ENCODE data around the gene PSMD3.
"Not testable (repeated sequence)": the region's sequence is repeated elsewhere in the genome, so short reads cannot be mapped to it uniquely, and the experiment has no call there.

PSMD3 gene

DNA sequence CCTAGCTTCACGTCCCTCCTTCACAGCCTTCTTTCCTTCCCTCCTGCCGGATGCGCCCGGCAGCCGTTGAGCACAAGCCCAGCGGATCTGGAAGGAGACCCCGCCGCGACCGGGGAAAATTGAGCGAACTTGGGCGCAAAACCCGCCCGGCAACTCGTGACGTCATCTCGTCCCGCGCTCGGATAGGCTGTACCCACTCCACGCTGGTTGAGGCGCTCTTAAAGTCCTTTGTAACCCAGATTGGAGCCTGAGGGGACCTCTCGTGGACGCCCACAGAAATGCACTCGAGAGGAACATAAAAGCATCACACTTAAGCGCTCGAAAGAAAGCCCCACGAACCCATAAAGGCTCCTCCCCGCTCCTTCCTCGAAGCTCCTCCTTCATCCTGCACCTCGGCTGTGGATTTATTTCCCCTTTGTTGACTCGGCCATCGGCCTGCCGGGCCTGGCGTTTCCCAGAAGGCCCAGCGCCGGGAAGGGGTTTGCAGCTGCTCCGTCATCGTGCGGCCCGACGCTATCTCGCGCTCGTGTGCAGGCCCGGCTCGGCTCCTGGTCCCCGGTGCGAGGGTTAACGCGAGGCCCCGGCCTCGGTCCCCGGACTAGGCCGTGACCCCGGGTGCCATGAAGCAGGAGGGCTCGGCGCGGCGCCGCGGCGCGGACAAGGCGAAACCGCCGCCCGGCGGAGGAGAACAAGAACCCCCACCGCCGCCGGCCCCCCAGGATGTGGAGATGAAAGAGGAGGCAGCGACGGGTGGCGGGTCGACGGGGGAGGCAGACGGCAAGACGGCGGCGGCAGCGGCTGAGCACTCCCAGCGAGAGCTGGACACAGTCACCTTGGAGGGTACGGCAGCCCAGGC, at the start of gene PSMD3:
PSMD3 (plus strand) TSS at position 457 of the 856 bp plus-strand sequence; CDS start at position 621, 164 bp downstream.
- peak; percentile 98 for DNase-seq

DNA sequence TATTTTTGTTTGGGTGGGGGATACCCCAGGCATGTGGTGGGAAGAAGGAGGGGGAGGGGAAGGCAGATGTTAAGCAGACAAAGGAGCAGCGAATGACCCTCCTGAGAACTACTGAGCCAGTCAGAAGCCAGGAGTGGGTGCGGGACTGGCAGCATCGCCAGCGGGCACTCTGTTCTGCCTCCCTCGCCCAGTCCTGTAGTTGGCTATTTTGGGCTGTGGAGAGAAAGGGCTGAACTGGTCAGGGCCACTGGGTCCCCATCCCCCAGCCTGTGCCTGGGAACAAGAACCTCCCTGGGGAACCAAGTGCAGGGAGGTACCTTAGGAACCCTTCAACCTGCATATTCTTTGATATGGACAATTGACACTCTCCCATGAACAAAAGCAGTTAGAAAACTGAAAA, 46.7 kb upstream of the PSMD3 start:
- DNase-seq = no peak

DNA sequence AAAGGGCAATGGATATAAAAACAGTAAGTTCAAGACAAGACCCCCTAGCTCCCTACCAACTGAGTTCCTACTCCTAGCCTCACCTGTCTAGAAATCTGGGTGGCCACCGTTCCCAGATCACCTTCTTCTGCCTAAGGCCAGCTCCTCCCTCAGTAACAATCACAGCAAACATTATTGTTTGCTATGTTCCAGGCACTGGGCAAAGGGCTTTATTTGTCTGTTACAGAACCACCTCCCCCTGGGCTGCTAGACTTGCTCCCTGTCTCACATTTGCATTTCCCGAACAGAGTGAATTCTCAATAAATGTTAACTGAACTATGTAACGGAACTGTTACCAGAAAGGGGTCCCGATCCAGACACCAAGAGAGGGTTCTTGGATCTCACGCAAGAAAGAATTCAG, 46.3 kb upstream of the PSMD3 start:
- no peak for DNase-seq

DNA sequence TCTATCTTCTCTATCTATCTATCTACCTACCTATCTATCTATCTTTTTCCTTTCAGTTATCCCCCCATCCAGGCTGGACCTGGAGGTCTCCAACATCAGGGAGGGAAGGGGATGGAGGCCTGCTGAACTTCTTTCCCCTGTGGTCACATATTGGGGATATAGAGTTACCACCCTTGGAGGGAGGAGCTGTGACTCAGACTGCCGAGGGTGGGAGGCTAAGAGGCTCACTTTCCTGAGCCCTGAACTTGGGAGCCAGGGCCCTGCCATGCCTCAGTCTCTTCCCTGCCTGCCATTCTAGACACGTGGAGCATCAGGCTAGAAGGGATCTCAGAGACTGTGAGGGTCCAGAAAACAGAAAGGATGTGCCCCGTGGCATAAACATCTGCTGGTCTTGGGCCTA, 44.7 kb upstream of the PSMD3 start:
- DNase-seq = no peak

DNA sequence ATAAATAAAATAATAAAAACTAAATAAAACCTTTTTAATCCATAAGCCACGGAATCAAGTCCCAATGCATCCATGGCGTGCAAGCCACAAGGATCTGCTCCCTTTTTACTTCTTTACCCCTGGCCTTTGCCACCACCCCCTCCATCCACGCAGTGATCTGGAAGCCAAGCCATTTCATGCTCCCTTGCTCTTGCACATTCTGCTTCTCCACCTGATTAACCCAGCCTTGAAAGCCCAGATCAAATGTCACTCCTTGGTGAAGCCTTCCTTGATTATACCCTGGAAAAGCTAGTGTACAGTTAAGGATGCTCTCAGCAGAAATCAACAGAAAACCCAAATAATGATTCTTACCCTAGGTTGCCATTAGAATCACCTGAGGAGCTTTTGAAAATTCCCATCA, 43.2 kb upstream of the PSMD3 start:
- no peak for DNase-seq

DNA sequence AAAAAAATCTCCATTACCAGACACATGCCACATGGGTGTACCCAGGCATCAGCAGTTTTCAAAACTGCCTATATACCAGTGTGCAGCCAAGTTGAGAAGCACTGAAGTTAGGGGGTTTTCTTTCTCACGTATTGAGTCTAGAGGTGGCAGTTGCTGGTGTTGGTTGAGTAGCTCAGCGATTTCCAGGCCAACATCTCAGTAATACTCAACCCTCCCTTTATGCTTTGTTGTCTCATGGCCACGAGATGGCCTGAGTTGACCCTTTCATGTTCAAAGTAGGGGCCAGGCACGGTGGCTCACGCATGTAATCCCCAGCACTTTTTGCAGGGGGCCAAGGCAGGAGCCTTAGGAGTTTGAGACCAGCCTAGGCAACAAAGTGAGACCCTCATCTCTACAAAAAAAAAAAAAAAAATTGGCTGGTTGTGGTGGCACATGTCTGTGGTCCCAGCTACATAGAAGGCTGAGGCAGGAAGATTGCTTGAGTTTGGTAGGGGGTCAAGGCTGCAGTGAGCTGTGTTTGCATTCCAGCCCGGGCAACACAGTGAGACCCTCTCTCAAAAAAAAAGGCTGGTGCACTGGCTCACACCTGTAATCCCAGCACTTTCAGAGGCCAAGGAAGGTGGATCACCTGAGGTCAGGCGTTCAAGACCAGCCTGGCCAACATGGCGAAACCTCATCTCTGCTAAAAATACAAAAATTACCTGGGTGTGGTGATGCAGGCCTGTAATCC, 42.3 kb upstream of the PSMD3 start:
- DNase-seq = no peak

DNA sequence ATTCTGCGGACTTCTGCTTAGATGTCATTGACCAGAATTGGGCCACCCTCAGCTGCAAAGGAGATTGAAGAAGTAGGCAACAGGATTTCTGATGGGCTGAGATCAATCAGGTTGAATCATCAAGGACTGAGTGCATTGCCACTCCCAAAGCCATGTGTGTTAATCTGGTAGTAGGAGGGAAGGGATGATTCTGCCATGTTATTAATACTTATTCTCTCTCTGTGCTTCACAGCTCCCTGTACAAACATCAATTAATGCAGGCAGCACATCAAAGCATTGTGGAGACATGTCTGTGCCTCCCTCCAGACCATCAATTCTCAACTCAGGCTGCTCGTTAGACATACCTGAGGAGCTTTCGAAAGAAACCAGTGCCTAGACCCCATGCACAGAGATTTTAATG, 41.5 kb upstream of the PSMD3 start:
- no peak for DNase-seq

DNA sequence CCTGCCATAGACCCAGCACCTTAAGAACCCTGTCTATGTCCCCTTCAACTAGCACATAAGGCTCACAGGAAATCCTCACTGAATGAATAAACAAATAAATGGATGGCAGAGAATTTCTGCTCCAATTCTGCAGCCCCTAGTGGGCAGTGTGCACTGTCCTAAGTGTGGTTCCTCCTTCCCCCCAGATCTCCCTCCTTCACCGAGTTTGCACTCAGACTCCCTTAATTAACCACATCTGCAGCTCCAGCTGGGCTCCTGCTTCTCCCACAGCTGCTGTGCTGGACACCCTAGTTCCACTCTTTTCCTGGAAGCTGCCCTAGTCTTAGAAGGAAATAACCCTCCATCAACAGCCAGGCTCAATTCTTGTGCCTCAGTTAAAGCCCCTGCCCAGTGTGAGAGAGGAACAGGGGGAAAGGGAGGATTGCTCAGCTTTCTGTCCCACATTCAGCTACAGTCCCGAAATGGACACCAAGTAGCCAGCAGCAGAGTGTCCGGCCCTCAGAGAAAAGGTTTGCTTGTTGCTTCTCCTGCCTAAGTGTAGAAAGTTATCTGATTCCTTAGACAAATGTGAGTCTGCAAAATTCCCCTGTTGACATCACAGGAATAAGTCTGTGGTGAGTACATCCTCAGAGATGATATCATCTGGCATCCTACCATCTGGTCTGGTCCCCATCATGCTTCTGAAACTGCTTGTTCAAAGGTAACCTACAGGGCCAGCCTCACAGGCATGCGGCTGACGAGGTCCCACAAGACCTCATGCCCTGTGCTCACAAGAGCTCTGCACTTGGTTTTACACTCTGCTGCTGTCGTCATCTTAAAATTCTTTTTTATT, 40.8 kb upstream of the PSMD3 start:
- DNase-seq = peak in 1 of 2 experiments; percentile 65

DNA sequence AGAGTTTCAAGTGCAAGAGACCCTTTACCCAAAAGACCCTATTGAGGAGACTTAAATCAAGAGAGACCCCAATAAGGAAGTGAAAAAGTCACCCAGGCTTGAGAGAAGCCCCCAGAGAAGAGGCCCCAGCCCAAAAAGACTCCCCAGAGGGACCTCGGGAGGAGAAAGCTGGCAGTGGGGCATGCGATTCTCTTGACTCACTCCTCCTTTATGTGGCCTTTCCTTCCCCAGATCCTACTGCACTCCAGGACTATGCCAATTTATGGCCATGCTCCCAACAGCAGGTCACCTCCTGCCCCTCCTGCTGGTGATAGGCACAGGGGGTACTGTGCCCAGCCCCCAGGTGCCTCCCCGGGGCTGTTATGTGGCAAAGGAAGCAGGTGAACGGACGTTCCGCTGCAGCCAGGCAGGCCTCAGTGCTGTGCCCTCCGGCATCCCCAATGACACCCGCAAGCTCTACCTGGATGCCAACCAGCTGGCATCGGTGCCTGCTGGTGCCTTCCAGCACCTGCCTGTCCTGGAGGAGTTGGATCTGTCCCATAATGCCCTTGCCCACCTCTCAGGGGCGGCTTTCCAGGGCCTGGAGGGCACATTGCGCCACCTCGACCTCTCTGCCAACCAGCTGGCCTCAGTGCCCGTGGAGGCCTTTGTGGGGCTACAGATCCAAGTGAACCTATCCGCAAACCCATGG, 36.8 kb upstream of the PSMD3 start:
- no peak for DNase-seq

DNA sequence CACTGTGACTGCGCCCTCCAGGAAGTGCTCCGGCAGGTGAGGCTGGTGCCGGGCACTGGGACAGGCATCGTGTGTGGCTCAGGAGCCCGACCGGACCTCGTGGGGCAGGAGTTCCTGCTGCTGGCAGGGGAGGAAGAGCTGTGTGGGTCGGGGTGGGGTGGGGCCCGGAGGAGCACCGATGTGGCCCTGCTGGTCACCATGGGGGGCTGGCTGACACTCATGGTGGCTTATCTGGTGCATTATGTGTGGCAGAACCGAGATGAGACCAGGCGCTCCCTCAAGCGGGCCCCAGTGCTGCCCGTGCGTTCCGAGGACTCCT, 36.3 kb upstream of the PSMD3 start:
- no peak for DNase-seq

DNA sequence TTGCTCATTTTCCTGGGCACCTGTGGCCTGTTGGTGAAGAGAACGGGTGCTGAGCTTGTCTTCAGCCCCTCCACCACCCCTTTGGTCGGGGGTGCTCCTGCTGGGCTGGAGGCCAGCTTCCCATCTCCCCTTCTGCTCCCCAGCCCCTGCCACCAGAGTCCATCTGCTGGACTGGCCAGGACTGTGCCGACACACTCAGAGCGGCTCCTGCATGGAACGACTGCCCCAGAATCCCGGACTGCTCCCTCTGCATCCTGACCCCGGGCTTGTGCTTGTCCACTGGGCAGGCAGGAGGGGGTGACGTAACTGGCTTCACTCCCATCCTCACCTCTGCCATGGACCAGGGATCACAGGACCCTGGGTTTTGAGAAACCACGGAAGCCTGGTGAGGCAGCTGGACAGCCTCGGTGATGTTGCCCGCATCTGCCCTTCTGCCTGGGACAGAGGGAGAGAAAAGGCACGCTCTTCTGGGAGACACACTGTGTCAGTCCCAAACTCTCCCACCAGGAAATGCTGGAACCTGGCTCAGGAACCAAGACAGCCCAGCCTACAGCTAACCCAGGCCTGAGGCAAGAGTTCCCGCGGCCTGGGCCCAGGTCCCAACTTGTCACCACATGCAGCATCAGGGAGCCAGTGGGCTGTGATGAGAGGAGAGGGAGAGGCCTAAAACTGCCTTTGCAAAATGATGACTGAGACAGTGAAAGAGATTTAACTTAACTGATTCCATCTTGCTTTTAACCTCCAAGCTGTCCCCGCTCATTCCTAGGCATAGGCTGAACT, 33.9 kb upstream of the PSMD3 start:
- no peak for DNase-seq

DNA sequence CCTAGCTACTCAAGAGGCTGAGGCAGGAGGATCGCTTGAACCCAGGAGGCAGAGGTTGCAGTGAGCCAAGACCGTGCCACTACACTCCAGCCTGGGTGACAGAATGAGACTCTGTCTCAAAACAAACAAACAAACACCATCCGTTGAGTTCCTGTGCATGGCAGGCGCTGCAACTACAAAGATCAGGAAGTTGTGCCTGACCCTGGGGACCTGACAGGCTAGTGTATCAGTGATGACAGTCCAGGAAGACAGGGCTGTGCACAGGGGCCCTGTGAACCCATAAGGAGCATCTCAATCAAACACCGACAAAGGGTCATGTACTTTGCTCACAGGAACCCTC, 32.1 kb upstream of the PSMD3 start:
- DNase-seq = not testable (repeated sequence)

DNA sequence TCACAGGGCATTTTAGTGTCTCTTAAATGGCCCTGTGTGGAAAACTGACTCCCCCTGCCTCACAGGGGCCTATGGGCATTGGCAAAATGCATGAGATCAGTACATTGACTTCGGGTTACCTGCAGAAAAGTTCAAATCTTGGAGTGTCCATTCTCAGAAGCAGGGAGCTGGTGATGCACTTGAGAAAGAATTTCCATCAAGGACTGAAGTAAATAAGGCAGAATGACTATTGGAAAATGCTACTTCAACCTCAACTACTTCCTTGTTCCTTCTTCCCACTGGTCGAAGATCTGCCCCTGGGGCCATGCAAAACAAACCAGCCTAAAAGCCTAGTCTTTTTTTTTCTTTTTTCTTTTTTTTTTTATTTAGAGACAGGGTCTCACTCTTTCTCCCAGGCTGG, 31.6 kb upstream of the PSMD3 start:
- no peak for DNase-seq

DNA sequence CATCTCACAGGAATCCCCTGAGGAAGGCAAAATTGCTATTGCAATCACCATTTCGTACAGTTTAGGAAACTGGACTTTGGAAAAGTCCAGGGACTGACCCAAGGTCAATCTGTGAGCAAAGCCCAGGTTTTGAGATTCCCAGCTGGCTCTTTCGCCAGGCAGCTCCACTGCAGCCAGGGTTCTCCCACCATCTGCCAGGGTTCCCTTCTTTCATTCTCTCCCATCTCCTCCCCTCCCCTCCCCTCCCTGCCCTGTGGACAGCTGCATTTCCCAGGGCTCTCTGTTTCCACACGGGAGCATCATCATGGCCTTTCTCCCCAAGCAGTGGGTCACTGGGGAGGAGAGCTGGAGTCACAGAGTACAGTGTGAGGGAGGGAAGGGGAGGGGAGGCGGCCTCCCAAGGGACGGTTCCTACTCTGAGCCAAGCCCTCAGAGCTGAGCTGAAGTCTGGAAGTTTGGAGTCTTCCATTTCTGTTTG, 29.7 kb upstream of the PSMD3 start:
- no peak for DNase-seq

DNA sequence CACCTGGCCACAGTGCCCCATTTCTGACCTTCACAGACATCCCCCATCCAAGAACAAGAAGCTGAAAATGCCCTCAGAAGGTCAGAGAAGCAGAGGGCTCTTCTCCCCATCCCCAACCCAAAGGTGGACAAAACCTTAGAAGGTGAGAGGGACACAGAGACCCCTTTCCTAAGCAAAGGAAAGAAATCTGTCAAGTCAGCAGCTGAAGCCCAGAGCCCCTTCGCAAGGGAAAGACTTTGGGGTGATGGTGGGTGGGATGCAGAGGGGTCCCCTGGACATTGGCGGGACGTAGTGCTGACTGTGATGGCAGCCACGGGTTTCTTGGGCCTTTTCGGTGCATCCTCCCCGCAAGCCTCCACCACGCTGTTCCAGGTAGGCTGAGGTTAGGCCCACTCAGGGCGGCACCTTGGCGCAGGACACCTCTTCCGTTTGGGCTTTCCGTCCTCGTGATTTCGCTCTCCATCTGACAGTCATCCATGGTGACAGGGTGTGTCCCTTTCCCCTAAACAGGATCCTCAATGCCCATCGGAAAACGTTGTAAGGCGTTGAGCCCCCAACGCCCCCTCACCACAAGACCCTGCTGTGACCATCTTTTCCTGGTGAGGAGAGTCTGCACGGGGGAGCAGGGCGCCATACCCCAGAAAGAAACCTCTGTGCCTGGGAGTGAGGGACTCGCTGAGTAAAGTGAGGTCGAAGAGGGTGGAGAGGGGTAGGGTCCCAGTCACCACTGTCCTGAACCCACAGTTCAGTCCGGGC, 28.5 kb upstream of the PSMD3 start:
- no peak for DNase-seq

DNA sequence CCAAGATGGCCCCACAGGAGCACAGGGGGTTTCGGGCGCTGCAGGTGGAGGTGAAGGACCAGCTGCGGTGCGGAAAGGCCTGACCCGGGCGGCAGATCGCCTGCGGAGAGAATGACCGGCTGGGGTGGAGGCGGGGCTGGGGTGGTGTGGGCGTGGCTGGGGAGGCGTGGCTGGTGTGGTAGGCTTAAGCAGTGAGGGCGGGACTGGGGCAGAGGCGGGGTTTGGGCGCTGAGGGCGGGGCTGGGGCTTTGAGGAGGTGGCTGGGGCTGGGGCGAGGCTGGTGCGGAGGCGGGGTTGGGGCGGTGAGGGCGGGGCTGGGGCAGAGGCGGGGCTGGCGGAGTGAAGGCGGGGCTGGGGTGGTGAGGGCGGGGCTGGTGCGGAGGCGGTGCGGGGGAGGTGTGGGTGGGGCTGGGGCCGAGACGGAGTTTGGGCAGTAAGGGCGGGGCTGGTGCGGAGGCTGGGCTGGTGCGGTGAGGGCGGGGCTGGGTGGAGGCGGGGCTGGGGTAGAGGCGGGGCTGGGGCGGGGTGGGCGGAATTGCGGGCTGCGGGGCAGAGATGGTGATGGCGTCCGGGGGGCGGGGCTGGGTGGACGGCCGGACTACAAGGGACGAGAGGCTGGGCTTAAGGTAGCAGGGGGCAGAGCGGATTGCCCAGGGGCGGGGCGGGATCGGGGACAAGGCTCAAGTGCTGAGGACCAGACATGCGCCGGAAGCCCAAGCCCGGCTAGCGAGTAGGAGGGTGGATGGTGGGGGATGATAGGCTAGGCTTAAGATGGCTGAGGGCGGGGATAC, 27.7 kb upstream of the PSMD3 start:
- DNase-seq = peak; percentile 89 to 90

DNA sequence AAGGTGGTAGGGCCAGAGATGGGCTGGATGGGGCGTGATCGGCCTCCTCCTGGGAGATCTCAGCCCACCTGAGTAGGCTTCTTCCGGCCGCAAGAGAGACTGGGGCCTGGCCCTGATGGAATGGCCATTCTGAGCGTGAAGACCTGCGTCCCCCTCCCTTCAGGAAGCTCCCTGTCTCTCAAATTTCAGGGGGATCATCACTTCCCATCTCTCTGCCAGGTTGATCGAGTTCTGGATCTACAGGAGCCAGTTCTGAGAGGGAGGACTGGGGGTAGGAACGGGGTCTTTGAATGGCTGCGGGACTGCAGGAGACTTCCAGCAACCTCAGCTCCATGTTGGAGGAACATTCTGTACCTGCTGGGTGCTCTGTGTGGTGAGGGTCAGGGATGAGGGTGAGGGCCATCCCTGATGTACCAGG, 27.1 kb upstream of the PSMD3 start:
- no peak for DNase-seq

DNA sequence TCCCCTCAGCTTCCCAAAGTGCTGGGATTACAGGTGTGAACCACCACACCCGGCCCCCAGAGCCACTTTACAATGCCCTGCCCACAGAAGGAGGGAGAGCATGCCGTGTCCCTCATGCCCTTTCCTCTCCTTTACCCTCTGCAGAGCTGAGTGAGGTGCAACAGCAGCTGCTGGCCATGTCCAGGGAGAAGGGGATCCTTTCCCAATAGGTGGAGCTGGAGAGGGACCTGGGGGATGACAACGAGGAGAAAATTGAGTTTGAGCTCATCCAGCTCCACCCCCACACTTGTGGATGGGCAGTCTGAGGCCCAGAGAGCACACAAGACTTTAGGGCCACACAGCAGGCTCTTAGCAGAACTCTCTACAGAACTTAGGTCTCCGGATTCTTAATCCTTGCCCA, 25.7 kb upstream of the PSMD3 start:
- no peak for DNase-seq

DNA sequence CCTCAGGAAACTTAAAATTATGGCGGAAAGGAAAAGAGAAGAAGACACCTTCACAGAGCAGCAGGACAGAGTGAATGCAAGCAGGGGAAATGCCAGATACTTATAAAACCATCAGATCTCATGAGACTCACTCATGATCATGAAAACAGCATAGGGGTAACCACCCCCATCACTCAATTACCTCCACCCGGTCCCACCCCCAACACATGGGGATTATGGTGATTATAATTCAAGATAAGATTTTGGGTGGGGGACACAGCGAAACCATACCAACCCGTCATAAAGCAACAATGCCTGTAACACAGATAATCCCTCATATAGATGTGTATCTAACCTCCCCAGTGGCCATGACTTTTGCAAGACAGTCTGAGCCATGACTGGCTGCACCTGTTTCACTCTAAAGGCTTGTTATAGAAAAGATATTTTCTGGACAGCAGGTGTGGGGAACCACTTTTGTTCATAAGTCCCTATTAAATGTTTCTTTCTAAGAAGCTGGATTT, 24.8 kb upstream of the PSMD3 start:
- no peak for DNase-seq

DNA sequence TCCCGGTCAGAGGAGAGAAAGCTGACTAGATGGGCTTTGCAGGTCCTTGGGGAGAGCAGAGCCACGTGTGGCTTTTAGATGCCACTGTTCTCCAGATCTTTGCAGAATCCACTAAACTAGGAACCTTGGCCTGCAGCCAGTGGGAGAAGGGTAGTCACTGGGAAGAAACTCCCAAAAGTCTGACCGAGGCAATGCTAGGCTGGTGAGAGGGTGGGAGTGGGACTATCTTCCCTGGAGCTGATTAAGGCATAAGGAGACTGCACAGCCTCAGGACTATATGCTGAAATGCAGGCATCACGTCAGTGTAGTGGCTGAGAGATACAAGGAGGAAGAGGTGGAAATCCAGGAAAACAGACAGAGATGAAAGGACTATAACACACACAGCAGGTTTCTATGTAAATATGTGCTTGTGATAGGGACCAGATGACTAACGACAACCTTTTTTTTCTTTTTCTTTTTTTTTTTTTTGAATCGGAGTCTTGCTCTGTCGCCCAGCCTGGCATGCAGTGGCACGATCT, 20.0 kb upstream of the PSMD3 start:
- no peak for DNase-seq
